NK-92 (cell line): ENCODE measurements around the gene TRAF6.
"Not testable (repeated sequence)": the region's sequence is repeated elsewhere in the genome, so short reads cannot be mapped to it uniquely, and the experiment has no call there.

Source experiments
- DNase-seq: peaks from one replicate; lab custom pipeline; 2025; ENCODE audit not compliant: unreplicated experiment; lab: John Stamatoyannopoulos, UW

Gene TRAF6, protein sequence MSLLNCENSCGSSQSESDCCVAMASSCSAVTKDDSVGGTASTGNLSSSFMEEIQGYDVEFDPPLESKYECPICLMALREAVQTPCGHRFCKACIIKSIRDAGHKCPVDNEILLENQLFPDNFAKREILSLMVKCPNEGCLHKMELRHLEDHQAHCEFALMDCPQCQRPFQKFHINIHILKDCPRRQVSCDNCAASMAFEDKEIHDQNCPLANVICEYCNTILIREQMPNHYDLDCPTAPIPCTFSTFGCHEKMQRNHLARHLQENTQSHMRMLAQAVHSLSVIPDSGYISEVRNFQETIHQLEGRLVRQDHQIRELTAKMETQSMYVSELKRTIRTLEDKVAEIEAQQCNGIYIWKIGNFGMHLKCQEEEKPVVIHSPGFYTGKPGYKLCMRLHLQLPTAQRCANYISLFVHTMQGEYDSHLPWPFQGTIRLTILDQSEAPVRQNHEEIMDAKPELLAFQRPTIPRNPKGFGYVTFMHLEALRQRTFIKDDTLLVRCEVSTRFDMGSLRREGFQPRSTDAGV

DNA sequence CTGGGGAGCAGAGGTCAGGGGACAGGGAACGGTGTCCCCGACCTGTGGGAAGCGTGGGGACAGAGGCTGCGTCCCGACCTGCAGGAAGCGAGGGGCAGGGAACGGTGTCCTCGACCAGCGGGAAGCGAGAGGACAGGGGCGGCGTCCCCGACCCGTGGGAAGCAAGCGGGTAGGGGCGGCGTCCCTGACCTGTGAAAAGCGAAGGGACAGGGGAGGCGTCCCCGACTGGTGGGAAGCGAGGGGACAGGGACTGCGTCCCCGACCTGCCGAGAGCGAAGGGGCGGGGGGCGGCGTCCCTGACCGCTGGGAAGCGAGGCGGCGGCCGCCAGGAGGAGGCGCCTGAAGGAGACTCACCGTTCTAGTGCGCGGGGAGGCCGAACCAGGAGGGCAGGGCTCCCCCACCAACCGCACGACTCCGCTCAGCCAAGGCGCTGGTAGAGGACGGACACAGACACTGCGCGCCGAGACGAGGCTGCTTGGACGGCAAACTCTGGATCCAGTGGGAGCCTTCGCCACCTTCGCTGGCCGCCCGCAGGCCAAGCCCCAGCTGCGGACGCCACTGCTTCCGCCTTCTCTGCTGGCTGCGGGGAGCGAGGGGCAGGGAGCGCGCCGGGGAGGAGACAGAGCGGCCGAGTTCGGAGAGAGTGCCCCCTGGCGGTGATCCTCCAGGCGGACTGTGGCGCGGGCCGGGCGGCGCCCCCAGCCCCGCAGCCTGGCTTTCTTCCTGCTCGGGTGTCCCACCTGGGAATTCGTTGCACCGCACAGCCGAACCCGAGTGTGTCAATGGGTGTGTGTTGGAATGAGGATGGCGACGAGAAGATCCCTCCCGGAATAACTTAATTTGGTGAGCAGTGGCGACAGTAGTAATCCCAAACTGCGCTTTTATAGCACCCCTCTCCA lies at the start of gene TRAF6:
TRAF6 (minus strand) TSS at position 579 of the 900 bp plus-strand sequence. CDS start 8,757 bp downstream, outside the sequence.
- DNase-seq, result no peak

GRCh38 chr11:36558571-36559413 lies 48.7 kb upstream of the TRAF6 start:
- DNase-seq, result no peak

DNA sequence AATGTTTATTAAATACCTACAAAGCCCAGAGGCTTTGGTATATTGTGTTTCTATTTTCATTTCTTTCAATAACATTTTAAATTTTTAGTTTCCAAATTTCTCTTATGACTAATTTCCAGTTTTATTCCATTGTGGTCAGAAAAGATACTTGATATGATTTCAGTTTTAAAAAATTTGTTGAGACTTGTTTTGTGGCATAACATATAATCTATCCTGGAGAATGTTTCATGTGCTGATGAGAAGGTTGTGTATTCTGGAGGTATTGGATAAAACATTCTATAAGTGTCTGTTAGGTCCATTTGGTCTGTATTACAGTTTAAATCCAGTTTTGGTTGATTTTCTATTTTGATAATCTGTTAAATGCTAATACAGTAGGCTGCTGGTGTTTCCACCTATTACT lies 47.9 kb upstream of the TRAF6 start:
- DNase-seq, result no peak

DNA sequence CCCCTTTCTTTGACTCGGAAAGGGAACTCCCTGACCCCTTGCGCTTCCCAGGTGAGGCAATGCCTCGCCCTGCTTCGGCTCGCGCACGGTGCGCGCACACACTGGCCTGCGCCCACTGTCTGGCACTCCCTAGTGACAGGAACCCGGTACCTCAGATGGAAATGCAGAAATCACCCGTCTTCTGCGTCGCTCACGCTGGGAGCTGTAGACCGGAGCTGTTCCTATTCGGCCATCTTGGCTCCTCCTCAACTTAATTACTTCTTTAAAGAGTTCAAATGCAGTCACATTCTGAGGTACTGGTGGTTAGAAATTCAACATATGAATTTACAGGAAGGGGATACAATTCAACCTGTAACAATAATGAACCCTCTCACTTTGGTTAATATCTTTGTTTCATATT lies 47.3 kb upstream of the TRAF6 start:
- not testable (repeated sequence) for DNase-seq

- no peak for DNase-seq
Measured at GRCh38 chr11:36550385-36551115, 40.5 kb upstream of the TRAF6 start.

DNA sequence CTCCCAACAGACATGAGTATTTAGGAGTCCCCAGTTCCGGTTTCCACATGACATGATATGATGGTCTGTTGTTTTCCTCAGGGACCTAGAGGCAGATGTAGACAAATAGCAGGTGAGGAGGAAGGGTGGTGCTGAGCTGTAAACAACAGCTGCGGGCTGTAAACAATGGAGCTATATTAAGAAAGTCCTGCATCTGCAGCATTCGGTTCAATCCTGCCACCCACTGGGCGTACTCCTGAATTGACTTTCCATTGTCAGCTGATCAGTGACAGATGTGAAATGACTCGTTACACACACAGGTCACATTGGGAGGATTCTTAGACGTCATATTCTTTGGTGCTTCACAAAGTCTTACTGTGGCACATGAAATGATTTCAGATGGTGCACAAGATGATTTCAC lies 30.9 kb upstream of the TRAF6 start:
- DNase-seq, result no peak

DNA sequence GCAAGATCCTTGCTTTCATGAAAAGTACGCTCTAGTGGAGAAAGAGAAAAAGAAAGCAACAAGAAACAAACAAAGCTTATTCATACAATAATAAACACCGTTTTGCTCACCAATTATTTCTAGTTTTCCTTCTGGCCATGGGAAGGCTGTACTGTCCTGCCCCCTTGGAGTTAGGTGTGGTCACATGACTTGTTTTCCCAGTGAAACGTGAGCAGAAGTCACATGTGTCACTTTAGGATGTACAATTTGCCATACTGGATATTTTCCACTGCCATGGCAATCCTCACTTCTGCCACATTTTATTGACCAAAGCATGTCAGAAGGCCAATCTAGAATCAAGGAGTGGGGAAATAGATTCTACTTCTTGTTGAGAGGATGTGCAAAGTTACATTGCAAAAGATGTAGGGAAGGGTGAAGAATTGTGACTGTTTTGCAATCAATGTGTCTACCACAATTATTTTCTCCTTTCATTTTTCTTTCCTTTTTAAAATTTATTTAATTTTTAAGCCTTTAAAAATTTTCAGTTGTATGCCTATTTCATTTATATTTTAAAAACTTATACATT lies 24.3 kb upstream of the TRAF6 start:
- no peak for DNase-seq

GRCh38 chr11:36532941-36533601 lies 23.0 kb upstream of the TRAF6 start:
- DNase-seq, result no peak

DNA sequence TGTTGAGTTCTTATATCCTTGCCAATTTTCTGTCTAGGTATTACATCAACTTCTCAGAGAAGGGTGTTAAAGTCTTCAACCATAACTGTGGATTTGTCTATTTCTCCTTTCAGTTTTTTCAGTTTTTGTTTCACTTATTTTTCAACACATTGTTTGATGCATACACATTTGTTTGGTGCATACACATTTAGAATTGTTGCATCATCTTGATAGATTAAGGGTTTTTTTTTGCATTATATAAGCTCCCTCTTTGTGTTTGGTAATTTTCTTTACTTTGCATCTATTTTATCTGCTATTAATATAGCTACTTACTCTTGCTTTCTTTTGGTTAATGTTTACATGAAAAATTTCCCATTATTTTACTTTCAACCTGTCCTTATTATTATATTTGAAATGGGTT lies 20.8 kb upstream of the TRAF6 start:
- no peak for DNase-seq

- DNase-seq, result no peak
Measured at GRCh38 chr11:36513965-36514364, 3.9 kb upstream of the TRAF6 start.

- no peak for DNase-seq
Measured at GRCh38 chr11:36512016-36512415, 1.9 kb upstream of the TRAF6 start.

- DNase-seq, result not testable (repeated sequence)
Measured at GRCh38 chr11:36511062-36511461, 990 bp upstream of the TRAF6 start.

DNA sequence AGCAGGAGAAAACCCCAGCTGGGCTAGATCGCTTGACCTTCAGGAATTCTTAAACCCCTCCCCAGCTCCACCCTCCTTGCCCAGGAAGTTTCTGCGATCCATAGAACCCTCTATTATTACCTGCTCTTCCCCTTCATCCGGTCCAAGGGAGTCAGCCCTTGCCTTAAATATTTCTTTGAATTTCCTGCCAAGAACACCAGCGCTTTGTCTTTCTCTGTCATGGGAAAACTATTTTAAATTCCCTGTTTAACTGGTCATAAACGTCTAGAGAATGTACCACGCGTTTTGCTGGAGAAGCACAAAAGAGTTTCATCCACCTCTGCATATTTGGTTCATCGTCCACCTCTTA lies 496 bp upstream of the TRAF6 start:
- no peak for DNase-seq

GRCh38 chr11:36509201-36509639 lies 852 bp downstream of the TRAF6 start:
- DNase-seq, result no peak

GRCh38 chr11:36508743-36509142 lies 1.3 kb downstream of the TRAF6 start:
- DNase-seq, result no peak

DNA sequence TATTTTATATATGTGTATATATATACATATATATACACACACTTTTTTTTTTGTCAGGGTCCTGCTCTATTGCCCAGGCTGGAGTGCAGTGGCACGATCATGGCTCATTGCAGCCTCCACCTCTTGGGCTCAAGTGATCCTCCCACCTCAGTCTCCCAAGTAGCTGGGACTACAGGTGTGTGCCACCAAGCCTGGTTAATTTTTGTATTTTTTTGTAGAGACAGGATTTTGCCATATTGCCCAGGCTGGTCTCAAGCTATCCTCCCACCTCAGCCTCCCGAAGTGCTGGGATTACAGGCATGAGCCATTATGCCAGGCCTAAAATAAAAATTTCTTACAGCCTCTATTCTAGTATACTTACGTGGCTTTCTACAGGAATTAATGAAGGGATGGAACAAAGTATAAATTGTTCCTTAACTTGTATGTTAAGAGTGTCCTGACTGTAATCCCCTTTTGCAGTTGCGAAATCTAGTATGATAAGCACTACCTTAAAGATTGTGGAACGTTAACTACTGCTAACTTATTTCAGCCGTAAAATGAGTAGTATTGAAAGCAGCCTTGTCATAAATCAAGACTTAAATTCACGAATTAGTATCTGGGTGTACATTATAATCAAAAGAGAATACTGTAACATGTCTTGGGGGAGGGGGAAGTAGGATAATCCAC lies 2.1 kb downstream of the TRAF6 start:
- no peak for DNase-seq

DNA sequence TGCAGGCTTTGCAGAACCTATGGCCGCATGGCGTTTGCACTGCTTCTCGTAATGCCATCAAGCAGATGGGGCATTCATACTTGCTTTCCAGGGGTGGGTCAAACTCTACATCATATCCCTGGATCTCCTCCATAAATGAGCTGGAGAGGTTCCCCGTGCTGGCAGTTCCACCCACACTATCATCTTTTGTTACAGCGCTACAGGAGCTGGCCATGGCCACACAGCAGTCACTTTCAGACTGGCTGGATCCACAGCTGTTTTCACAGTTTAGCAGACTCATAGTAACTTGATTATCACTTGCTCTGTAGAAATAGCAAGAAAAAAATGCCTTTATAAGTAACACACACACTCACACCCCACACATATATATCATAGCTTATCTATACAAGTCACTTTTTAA lies 8.8 kb downstream of the TRAF6 start:
- no peak for DNase-seq

GRCh38 chr11:36500315-36500721 lies 9.8 kb downstream of the TRAF6 start:
- DNase-seq, result no peak

- DNase-seq, result no peak
Measured at GRCh38 chr11:36499315-36499714, 10.8 kb downstream of the TRAF6 start.
